GM19397 (cell line): ENCODE measurements around the gene PARD6A.
"Not testable (repeated sequence)": the region's sequence is repeated elsewhere in the genome, so short reads cannot be mapped to it uniquely, and the experiment has no call there.

Source experiments
- ATAC-seq: cut with Tn5 transposase; IDR thresholded peaks from one replicate; pipeline ENCODE4 v1.9.1; 2021; ENCODE audit warnings: mild to moderate bottlenecking, moderate library complexity; ENCODE audit not compliant: unreplicated experiment

PARD6A gene

GRCh38 chr16:67685388-67686112 is 24.8 kb downstream of the PARD6A start:
- no peak for ATAC-seq

- not testable (repeated sequence) for ATAC-seq
Observed at GRCh38 chr16:67693517-67694285, 32.9 kb downstream of the PARD6A start.

DNA sequence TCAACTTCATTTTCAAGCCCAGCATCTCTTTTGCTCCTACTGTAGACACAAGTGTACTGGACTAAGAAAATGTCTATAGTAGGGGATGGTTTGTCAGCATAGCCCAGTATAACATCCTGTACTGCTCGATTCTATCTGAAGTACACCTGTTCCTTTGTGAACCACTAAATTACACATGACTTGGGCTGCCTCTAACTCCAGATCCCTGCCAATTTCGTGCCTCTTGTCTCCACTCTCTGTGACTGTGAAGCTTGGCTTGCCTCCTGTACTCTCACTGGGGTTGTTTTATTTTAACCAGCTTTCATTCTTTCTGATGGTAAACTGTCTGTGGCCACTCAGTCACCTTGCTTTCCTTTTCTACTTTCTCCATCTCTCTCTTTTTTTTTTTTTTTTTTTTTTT is 33.9 kb downstream of the PARD6A start:
- no peak for ATAC-seq

GRCh38 chr16:67697422-67698185 is 36.8 kb downstream of the PARD6A start:
- ATAC-seq, result no peak

- no peak for ATAC-seq
Observed at GRCh38 chr16:67699265-67699664, 38.5 kb downstream of the PARD6A start.

DNA sequence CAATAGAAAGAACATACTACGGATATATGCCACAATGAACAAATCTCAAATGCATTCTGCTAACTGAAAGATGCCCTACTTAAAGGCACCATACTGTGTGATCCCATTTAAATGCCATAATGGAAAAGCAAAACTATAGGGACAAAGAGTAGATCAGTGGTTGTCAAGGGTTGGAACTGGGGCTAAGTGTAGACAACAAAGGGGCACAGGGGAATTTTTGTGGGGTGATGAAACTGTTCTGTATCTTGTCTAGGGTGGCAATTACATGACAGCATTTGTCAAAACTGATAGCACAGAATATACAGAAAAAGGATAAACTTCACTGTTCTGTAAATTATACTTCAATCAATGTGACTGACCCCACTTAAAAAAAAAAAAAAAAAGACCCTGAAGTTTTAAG is 40.7 kb downstream of the PARD6A start:
- no peak for ATAC-seq

DNA sequence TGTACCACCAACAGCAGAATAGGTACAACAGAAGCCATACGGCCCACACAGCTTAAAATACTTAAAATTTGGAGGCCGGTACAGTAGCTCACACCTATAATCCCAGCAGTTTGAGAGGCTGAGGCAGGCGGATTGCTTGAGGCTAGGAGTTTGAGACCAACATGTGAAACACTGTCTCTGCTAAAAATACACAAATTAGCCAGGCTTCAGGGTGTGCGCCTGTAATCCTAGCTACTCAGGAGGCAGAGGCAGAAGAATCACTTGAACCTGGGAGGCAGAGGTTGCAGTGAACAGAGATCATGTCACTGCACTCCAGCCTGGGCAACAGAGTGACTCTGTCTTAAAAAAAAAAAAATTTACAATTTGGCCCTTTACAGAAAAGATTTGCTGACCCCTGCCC is 41.4 kb downstream of the PARD6A start:
- ATAC-seq, result no peak

- no peak for ATAC-seq
Observed at GRCh38 chr16:67703626-67704025, 42.9 kb downstream of the PARD6A start.

GRCh38 chr16:67704110-67704509 is 43.4 kb downstream of the PARD6A start:
- ATAC-seq, result no peak

DNA sequence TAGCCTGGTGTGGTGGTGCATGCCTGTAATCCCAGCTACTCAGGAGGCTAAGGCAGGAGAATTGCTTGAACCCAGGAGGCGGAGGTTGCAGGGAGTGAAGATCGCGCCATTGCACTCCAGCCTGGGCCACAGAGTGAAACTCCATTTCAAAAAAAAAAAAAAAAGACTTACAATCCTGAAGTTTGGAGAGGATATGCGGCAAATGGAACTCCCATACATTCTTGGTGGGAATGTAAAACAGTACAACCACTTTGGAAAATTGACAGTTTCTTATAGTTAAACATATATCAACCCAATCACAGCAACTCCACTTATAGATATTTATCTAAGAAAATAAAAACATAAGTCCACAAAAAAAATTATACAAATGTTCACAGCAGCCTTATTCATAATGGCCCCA is 46.5 kb downstream of the PARD6A start:
- no peak for ATAC-seq

DNA sequence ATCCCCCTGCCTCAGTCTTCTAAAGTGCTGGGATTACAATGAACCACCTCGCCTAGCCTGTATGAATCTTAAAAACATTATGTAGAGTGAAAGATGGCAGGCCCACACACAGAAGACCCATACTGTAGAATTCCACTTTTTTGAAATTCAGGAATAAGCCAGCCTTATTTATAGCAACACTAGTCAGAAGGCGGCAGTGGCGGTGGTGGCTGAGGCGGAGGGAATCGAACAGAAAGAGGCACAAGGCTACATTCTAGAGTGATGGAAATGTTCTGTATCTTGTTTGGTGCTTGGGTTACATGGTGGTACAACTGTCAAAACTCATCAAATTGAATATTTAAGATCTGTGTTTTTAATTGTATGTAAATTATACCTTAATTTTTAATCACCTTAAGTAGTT is 47.0 kb downstream of the PARD6A start:
- no peak for ATAC-seq

- no peak for ATAC-seq
Observed at GRCh38 chr16:67708368-67708771, 47.6 kb downstream of the PARD6A start.

DNA sequence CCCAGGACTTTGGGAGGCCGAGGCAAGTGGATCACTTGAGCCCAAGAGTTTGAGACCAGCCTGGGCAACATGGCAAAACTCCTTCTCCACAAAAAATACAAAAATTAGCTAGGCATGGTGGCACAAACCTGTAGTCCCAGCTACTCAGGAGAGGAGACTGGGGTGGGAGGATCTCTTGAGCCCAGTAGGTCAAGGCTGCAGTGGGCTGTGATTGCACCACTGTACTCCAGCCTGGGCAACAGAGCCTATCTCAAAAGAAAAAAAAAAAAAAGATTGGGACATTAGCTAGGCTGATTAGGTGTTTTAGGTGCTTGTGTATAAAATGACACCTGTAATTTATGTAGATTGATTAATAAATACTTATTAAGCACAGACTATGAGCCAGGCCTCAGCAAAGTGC is 48.3 kb downstream of the PARD6A start:
- ATAC-seq, result no peak

DNA sequence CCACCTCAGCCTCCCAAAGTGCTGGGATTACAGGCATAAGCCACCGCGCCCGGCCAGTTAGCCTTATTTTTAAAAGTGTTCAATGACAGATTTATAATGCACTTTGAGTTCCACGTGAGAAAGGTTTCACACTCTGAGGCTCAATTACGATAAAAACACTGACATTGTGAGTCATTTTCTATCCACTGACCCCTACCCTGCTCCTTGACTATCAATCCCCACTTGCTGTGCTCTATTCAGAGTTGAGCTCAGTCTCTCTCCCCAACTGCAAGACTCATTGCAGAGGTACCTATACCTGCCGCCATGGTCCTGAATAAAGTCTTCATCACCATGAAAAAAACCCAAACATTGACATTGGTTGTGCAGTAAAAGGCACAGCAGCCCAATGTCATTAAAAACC is 49.8 kb downstream of the PARD6A start:
- ATAC-seq, result no peak
